Trophoblast cell (in vitro differentiated cells and primary cell): ENCODE measurements around the gene MIER2. TPM values are rescaled to one million over a fixed set of nuclear protein-coding genes. Genes with fewer than 3 reads are reported as not detected.
"Not testable (repeated sequence)": the region's sequence is repeated elsewhere in the genome, so short reads cannot be mapped to it uniquely, and the experiment has no call there.

Source experiments
- DNase-seq, 2 donors: peaks; one replicate each; pipeline ENCODE4 v3.0.0-alpha.2; 2016
- H2AFZ ChIP-seq: 2 replicates; pipeline ENCODE4 v1.6.1; 2013; ENCODE audit warnings: low read length, moderate library complexity, mild to moderate bottlenecking; ENCODE audit not compliant: insufficient read depth, poor library complexity
- H2AK5ac ChIP-seq: 2 replicates; pipeline ENCODE4 v1.6.1; 2013; ENCODE audit warnings: mild to moderate bottlenecking, low read length
- H2BK120ac ChIP-seq: 2 replicates; pipeline ENCODE4 v1.6.1; 2013; ENCODE audit warnings: low read length, mild to moderate bottlenecking, moderate library complexity; ENCODE audit not compliant: insufficient read depth, poor library complexity
- H2BK12ac ChIP-seq: 2 replicates; pipeline ENCODE4 v1.6.1; 2013; ENCODE audit warnings: mild to moderate bottlenecking, low read length, moderate library complexity
- H2BK5ac ChIP-seq: 2 replicates; pipeline ENCODE4 v1.6.1; 2013; ENCODE audit warnings: low read length, low read depth, moderate library complexity, mild to moderate bottlenecking; ENCODE audit not compliant: poor library complexity
- H3K14ac ChIP-seq: 2 replicates; pipeline ENCODE4 v1.6.1; 2013; ENCODE audit warnings: mild to moderate bottlenecking, low read length
- H3K18ac ChIP-seq: 2 replicates; pipeline ENCODE4 v1.6.1; 2013; ENCODE audit warnings: mild to moderate bottlenecking, low read length
- H3K23ac ChIP-seq: 2 replicates; pipeline ENCODE4 v1.6.1; 2013; ENCODE audit warnings: low read length
- H3K27ac ChIP-seq: 2 replicates; pipeline ENCODE4 v1.5.1; 2013; ENCODE audit warnings: low read depth, mild to moderate bottlenecking, inconsistent platforms, low read length, moderate library complexity
- H3K27me3 ChIP-seq: 2 replicates; pipeline ENCODE4 v1.6.1; 2013; ENCODE audit warnings: inconsistent platforms, mild to moderate bottlenecking, low read length, moderate library complexity; ENCODE audit not compliant: insufficient read depth
- H3K36me3 ChIP-seq, 2 experiments: 1 replicate in 1 of 2; 2 replicates in 1 of 2; pipeline ENCODE4 v1.6.1; 2013; ENCODE audit warnings: low read length in 2 of 2, mild to moderate bottlenecking in 2 of 2, moderate library complexity in 1 of 2; ENCODE audit not compliant: insufficient read depth in 2 of 2, control insufficient read depth in 1 of 2
- H3K4ac ChIP-seq: 2 replicates; pipeline ENCODE4 v1.6.1; 2013; ENCODE audit warnings: low read depth, mild to moderate bottlenecking, low read length, moderate library complexity
- H3K4me1 ChIP-seq, 2 experiments: 1 replicate in 1 of 2; 2 replicates in 1 of 2; pipeline ENCODE4 v1.6.1; 2013; ENCODE audit warnings: low read length in 2 of 2, mild to moderate bottlenecking in 2 of 2, moderate library complexity in 1 of 2; ENCODE audit not compliant: insufficient read depth in 2 of 2, control insufficient read depth in 1 of 2
- H3K4me2 ChIP-seq: 2 replicates; pipeline ENCODE4 v1.6.1; 2013; ENCODE audit warnings: inconsistent platforms, mild to moderate bottlenecking, low read length, moderate library complexity
- H3K4me3 ChIP-seq: 2 replicates; pipeline ENCODE4 v1.5.1; 2013; ENCODE audit warnings: mild to moderate bottlenecking, low read depth, low read length, inconsistent platforms
- H3K79me1 ChIP-seq: one replicate; pipeline ENCODE4 v1.6.1; 2013; ENCODE audit warnings: low read length
- H3K79me2 ChIP-seq: 2 replicates; pipeline ENCODE4 v1.6.1; 2013; ENCODE audit warnings: low read length, mild to moderate bottlenecking; ENCODE audit not compliant: control insufficient read depth, insufficient read depth, poor library complexity
- H3K9ac ChIP-seq: 2 replicates; pipeline ENCODE4 v1.6.1; 2013; ENCODE audit warnings: mild to moderate bottlenecking, low read length
- H3K9me3 ChIP-seq: 2 replicates; pipeline ENCODE4 v1.6.1; 2013; ENCODE audit warnings: low read depth, mild to moderate bottlenecking, control low read depth, inconsistent platforms, low read length; ENCODE audit not compliant: insufficient read depth
- H4K12ac ChIP-seq: 2 replicates; pipeline ENCODE4 v1.6.1; 2013; ENCODE audit warnings: low read depth, mild to moderate bottlenecking, low read length, moderate library complexity
- H4K8ac ChIP-seq: 2 replicates; pipeline ENCODE4 v1.6.1; 2013; ENCODE audit warnings: low read depth, mild to moderate bottlenecking, low read length, moderate library complexity
- H4K91ac ChIP-seq: one replicate; pipeline ENCODE4 v1.6.1; 2013; ENCODE audit warnings: low read depth, mild to moderate bottlenecking, low read length, moderate library complexity
- WGBS: extraction: QIAGEN DNeasy Blood & Tissue Kit; methylation state at CpG from one replicate; pipeline ENCODE4 v1.1.7; 2013; ENCODE audit warnings: missing lambda C conversion rate; ENCODE audit not compliant: insufficient read length, insufficient coverage; ENCODE audit errors: extremely low coverage; 5-methylcytosine and 5-hydroxymethylcytosine counted together
- polyA plus RNA-seq: library from polyadenylated mRNA; stranded (reverse); fragments of 200-250 nt; gene quantifications from 2 replicates; pipeline ENCODE4 v1.2.3, GENCODE V29; 2013

The MIER2 gene, protein sequence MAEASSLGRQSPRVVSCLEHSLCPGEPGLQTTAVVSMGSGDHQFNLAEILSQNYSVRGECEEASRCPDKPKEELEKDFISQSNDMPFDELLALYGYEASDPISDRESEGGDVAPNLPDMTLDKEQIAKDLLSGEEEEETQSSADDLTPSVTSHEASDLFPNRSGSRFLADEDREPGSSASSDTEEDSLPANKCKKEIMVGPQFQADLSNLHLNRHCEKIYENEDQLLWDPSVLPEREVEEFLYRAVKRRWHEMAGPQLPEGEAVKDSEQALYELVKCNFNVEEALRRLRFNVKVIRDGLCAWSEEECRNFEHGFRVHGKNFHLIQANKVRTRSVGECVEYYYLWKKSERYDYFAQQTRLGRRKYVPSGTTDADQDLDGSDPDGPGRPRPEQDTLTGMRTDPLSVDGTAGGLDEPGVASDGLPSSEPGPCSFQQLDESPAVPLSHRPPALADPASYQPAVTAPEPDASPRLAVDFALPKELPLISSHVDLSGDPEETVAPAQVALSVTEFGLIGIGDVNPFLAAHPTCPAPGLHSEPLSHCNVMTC
- 38.2 and 39.1 TPM in 2 replicates for polyA plus RNA-seq

DNA sequence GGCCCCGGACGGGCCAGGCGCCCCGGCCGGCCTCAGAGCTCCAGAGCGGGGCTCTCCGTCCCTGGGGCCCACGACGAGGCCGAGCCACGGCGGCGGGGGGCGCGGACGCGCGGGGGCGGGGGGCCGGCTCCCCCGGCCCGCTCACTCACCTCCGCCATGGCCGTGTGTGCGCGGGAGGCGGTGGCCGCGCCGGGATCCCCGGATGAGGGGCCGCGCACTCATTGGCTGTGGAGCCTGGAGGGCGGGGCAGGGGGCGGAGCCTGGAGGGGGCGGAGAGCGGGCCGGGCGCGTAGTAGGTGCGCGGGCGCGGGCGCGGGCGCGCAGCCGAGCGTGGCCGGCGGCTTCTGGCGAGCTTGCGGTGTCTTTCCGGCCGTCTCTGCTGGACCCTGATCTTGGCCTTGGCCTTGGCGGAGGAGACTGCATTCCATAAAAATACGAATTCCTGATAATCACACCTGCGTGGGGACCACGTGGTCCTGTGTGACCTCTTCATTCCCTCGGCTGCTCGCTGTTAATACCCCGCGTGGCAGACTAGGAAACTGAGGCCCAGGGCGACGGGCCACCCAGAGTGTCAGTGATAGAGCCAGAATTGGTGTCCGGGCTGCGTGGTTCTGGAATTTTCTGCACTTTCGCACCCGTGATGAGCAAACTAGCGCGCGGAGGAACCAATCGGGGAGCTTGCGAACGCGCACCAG is at the start of gene MIER2:
TSS of gene MIER2 (minus strand) at position 172 of the 695 bp plus-strand sequence. CDS start at position 158, 14 bp downstream.
- Histone ChIP-seq H2BK5ac (peak within 1 kb of the TSS; percentile 70), H3K14ac (peak within 1 kb of the TSS; percentile 88), H4K8ac (peak within 1 kb of the TSS; percentile 86), H4K12ac (peak within 1 kb of the TSS; percentile 87), H3K79me1 (peaks cover 3% of the 10 kb centered on the region), H4K91ac (peak within 1 kb of the TSS; percentile 92), H3K4me3 (peak within 1 kb of the TSS; percentile 86), H3K4me1 (peaks cover 22 to 30% of the 10 kb centered on the region in 2 experiments), H3K18ac (peak within 1 kb of the TSS; percentile 86), H3K4ac (peak within 1 kb of the TSS; percentile 86), H3K27ac (peak within 1 kb of the TSS; percentile 19), H3K36me3 (peaks cover 12 to 15% of the 10 kb centered on the region in 2 experiments), H3K27me3 (no peaks in the 10 kb centered on the region), H3K79me2 (peaks cover 35% of the 10 kb centered on the region), H2BK12ac (no peak within 1 kb of the TSS), H2AFZ (peak within 1 kb of the TSS; percentile 86), H2BK120ac (peak within 1 kb of the TSS; percentile 74), H3K9me3 (peaks cover 6% of the 10 kb centered on the region), H2AK5ac (peak within 1 kb of the TSS; percentile 21), H3K4me2 (peak within 1 kb of the TSS; percentile 64), H3K23ac (no peak within 1 kb of the TSS), H3K9ac (peak within 1 kb of the TSS; percentile 90)
- no CpG with 5 or more reads among the region's 77 CpGs for WGBS
- DNase-seq = peak; percentile 45 to 75

DNA sequence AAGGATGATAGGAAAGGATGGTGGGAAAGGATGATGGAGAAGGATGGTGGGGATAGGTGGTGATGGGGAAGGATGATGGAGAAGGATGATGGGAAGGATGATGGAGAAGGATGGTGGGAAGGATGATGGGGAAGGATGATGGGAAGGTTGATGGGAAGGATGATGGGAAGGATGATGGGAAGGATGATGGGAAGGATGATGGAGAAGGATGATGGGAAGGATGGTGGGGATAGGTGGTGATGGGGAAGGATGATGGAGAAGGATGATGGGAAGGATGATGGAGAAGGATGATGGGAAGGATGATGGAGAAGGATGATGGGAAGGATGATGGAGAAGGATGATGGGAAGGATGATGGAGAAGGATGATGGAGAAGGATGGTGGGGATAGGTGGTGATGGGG is 49.0 kb upstream of the MIER2 start:
- H4K8ac ChIP-seq, H3K9ac ChIP-seq, H3K36me3 ChIP-seq, H4K91ac ChIP-seq, H3K79me2 ChIP-seq, H3K4me2 ChIP-seq, H2BK5ac ChIP-seq, H3K27ac ChIP-seq, H3K14ac ChIP-seq, H3K79me1 ChIP-seq, H3K23ac ChIP-seq, H2BK120ac ChIP-seq, H2AFZ ChIP-seq, H3K4me3 ChIP-seq, H2AK5ac ChIP-seq, DNase-seq, H3K27me3 ChIP-seq, H3K18ac ChIP-seq, H2BK12ac ChIP-seq, H4K12ac ChIP-seq, H3K4ac ChIP-seq, H3K4me1 ChIP-seq: not testable (repeated sequence)
- peaks cover 18% of the 10 kb centered on the region for H3K9me3 ChIP-seq

- Histone ChIP-seq H3K36me3 (no peaks in the 10 kb centered on the region), H3K4ac (no peak overlapping the region), H3K79me1 (no peaks in the 10 kb centered on the region), H3K4me3 (peak overlapping the region; percentile 3), H3K4me1 (no peaks in the 10 kb centered on the region), H3K4me2 (no peak overlapping the region), H3K27me3 (no peaks in the 10 kb centered on the region), H2BK120ac (no peak overlapping the region), H3K9me3 (peaks cover 13% of the 10 kb centered on the region), H3K14ac (no peak overlapping the region), H4K12ac (no peak overlapping the region), H4K8ac (no peak overlapping the region), H2AFZ (no peak overlapping the region), H3K79me2 (no peaks in the 10 kb centered on the region), H2BK5ac (no peak overlapping the region), H2AK5ac (no peak overlapping the region), H4K91ac (no peak overlapping the region), H3K27ac (no peak overlapping the region), H3K18ac (no peak overlapping the region), H3K23ac (no peak overlapping the region), H3K9ac (no peak overlapping the region), H2BK12ac (no peak overlapping the region)
- WGBS = no CpG with 5 or more reads among the region's 17 CpGs
- no peak for DNase-seq
These were observed 47.9 kb upstream of the MIER2 start for GRCh38 chr19:392375-392970.

- H3K23ac ChIP-seq = no peak overlapping the region
- H3K9me3 ChIP-seq = peaks cover 13% of the 10 kb centered on the region
- no peaks in the 10 kb centered on the region for H3K36me3 ChIP-seq
- H3K4ac ChIP-seq = no peak overlapping the region
- no peaks in the 10 kb centered on the region for H3K4me1 ChIP-seq
- no peak overlapping the region for H3K4me3 ChIP-seq
- H2AFZ ChIP-seq = no peak overlapping the region
- H4K12ac ChIP-seq = no peak overlapping the region
- H2BK120ac ChIP-seq = no peak overlapping the region
- no peak overlapping the region for H2BK12ac ChIP-seq
- no peak overlapping the region for H2AK5ac ChIP-seq
- H4K91ac ChIP-seq = no peak overlapping the region
- no peak overlapping the region for H2BK5ac ChIP-seq
- H3K27me3 ChIP-seq = no peaks in the 10 kb centered on the region
- no peaks in the 10 kb centered on the region for H3K79me2 ChIP-seq
- no CpG with 5 or more reads among the region's 30 CpGs for WGBS
- no peak overlapping the region for H3K14ac ChIP-seq
- no peak overlapping the region for H3K9ac ChIP-seq
- H3K27ac ChIP-seq = no peak overlapping the region
- no peak overlapping the region for H3K18ac ChIP-seq
- no peak overlapping the region for H4K8ac ChIP-seq
- H3K4me2 ChIP-seq = no peak overlapping the region
- H3K79me1 ChIP-seq = no peaks in the 10 kb centered on the region
- DNase-seq = no peak
These were observed 47.3 kb upstream of the MIER2 start for GRCh38 chr19:391726-392374.
